Heart left ventricle (tissue), 16 donors: ENCODE measurements around the gene ZNF516. TPM values are rescaled to one million over a fixed set of nuclear protein-coding genes. Genes with fewer than 3 reads are reported as not detected.

Experiments used
- ATAC-seq, 4 donors: fragments of 200-7000 bp; cut with Tn5 transposase; one replicate each; pipeline ENCODE4 v1.9.1; 2020 to 2022; ENCODE audit warnings: moderate library complexity in 4 of 4, mild to moderate bottlenecking in 3 of 4, moderate number of reproducible peaks in 1 of 4
- DNase-seq, 5 donors: peaks; one replicate each; pipeline ENCODE4 v3.0.0-alpha.2; 2020
- H3K27ac ChIP-seq, 12 donors: fragments of 200-600 bp; sonication (generic) in 4 of 12; one replicate each; pipeline versions ENCODE4 v1.5.0 to v1.8.0; 2016 to 2022; ENCODE audit warnings: mild to moderate bottlenecking in 2 of 12
- H3K27me3 ChIP-seq, 9 donors: fragments of 200-600 bp; sonication (generic) in 2 of 9; one replicate each; pipeline versions ENCODE4 v1.5.1 to v1.8.0; 2016 to 2022; ENCODE audit warnings: mild to moderate bottlenecking in 3 of 9
- H3K36me3 ChIP-seq, 9 donors: fragments of 200-600 bp; sonication (generic) in 2 of 9; one replicate each; pipeline versions ENCODE4 v1.5.0 to v1.8.0; 2018 to 2022; ENCODE audit warnings: mild to moderate bottlenecking in 2 of 9
- H3K4me1 ChIP-seq, 12 donors: fragments of 200-600 bp; sonication (generic) in 4 of 12; one replicate each; pipeline versions ENCODE4 v1.5.0 to v1.8.0; 2016 to 2022; ENCODE audit warnings: mild to moderate bottlenecking in 3 of 12
- H3K4me3 ChIP-seq, 12 donors: fragments of 200-600 bp; sonication (generic) in 4 of 12; one replicate each; pipeline versions ENCODE4 v1.5.0 to v1.8.0; 2017 to 2022; ENCODE audit warnings: mild to moderate bottlenecking in 9 of 12, moderate library complexity in 4 of 12
- H3K9me3 ChIP-seq, 12 donors: fragments of 200-600 bp; sonication (generic) in 4 of 12; one replicate each; pipeline versions ENCODE4 v1.5.0 to v1.8.0; 2016 to 2022; ENCODE audit warnings: mild to moderate bottlenecking in 1 of 12
- POLR2A ChIP-seq, 2 donors: fragments of 450-650 bp; IDR thresholded peaks; one replicate each; pipeline ENCODE4 v1.6.1; 2017; ENCODE audit warnings: antibody characterized with exemption in 2 of 2, mild to moderate bottlenecking in 2 of 2, moderate library complexity in 2 of 2
- WGBS, 4 donors: extraction: QIAGEN DNeasy Blood & Tissue Kit in 2 of 4; methylation state at CpG; one replicate each; pipeline versions ENCODE4 v1.1.5 to v1.1.7; 2013 to 2018; 5-methylcytosine and 5-hydroxymethylcytosine counted together
- intact Hi-C, 10 donors: fragments of 100-400 bp; cut with DNase I; formaldehyde crosslinking; loops; one replicate each; pipeline versions ENCODE4 v1.11.1 to v1.14.2; 2022
- polyA plus RNA-seq, 2 donors: library from polyadenylated mRNA; stranded (reverse); fragments of 200-250 nt; gene quantifications; one replicate each; pipeline ENCODE4 v1.2.3, GENCODE V29; 2013
- total RNA-seq, 9 donors: library from RNA; depleted of rRNA in 2 of 9; stranded (reverse); fragments of >200 nt in 2 of 9; fragmentation: NEBNext Ultra II Directional in 3 of 9; extraction: Animal tissue kit (Norgen Biotek cat#: 25700) in 3 of 9; gene quantifications; one replicate each; pipeline versions ENCODE4 v1.1.0 to v1.2.4, GENCODE V29; 2016 to 2023
- TF ChIP-seq, protein P1 (sequence below), 12 donors: fragments of 200-600 bp; sonication (generic) in 4 of 12; IDR thresholded peaks; one replicate each; pipeline versions ENCODE4 v1.5.0 to v1.8.0; 2018 to 2022; ENCODE audit warnings: antibody characterized with exemption in 12 of 12, mild to moderate bottlenecking in 5 of 12
- donor health status: ischemic (EF 13 %, LVEDD 7.1; RV severe dilation, severe dysfunction).
- donor health status: healthy with polysubstance abuse.
- donor health status: DM: no; HTN: yes; CAD: no.
- donor health status: DM: no; HTN: no; CAD: no.
- donor health status: ischemic (EF 25% LVEDD 6.9; RV normal size, moderate dysfunction).
- donor health status: ischemic (EF 25% LVEDD 5.7; RV mildly dilated, moderate dysfunction).
- donor health status: healthy.
- donor health status: DM: yes; HTN: yes; CAD: no.
- donor health status: ischemic (EF 35%, LVEDD 5.7; RV mildly dilated, moderate dysfunction).
- donor health status: nonischemic (EF 11% LVEDD 7.7; RV severe dilation, severe dysfunction).
- donor health status: DM: yes; HTN: yes; CAD: no.
- donor health status: PGD.
- donor health status: ischemic (EF 29% LVEDD 5.4; RV normal size, mild dysfunction).
- donor health status: nonischemic (EF 23%, LVEDD 6.1; RV moderate dilation, normal function).

Gene ZNF516
- total and polyA plus RNA-seq, 11 donors: 4.8 to 24.8 (median 14.6) TPM

DNA sequence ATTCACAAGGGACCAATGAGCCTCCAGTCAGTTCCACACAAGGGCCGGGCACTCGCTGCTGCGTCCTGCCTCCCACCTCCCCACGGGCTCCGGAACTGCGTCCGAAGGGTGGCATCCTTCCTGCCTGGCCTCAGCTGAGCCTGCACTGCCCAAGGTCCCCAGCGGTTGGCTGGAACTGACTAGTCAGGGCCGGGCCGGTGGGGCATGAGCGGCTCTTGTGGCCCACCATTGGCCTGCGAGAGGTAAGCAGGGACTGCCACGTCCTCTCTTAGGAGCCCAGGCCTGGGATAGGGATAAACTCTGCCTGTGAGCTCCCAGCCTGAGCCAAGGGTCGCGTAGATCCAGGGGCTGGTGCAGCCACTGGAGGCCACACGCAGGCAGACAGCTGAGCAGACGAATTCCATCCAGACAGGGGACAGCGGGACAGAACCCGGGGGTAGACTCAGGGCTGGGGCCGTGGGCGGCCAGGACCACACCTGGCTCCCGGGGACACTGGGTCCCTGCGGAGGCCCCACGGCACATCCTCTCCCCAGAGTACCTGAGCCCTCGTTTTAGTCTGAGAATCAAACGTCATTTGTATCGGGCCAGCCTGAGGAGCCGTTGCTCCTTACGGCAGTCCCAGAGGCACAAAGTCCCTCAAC is 148.4 kb downstream of the ZNF516 start:
- no peak for ATAC-seq
- no peaks in the 10 kb centered on the region for H3K9me3 ChIP-seq
- no peaks in the 10 kb centered on the region for H3K36me3 ChIP-seq
- H3K27me3 ChIP-seq: no peaks in the 10 kb centered on the region
- 89 to 92% (median 89%) methylated on average over 21 to 29 of the region's 29 CpGs for WGBS, 4 donors
- DNase-seq: peak in 1 of 5 donors; percentile 62
- intact Hi-C loops: loop anchor here in 9 of 10 donors (5.0 to 10.0 kb wide), 5 partner anchors 462 to 1722 kb away; no protein-coding TSS in a partner anchor
- no peak for TF ChIP-seq POLR2A (IDR thresholded peaks at IDR 0.05)
- TF ChIP-seq, protein P1, sequence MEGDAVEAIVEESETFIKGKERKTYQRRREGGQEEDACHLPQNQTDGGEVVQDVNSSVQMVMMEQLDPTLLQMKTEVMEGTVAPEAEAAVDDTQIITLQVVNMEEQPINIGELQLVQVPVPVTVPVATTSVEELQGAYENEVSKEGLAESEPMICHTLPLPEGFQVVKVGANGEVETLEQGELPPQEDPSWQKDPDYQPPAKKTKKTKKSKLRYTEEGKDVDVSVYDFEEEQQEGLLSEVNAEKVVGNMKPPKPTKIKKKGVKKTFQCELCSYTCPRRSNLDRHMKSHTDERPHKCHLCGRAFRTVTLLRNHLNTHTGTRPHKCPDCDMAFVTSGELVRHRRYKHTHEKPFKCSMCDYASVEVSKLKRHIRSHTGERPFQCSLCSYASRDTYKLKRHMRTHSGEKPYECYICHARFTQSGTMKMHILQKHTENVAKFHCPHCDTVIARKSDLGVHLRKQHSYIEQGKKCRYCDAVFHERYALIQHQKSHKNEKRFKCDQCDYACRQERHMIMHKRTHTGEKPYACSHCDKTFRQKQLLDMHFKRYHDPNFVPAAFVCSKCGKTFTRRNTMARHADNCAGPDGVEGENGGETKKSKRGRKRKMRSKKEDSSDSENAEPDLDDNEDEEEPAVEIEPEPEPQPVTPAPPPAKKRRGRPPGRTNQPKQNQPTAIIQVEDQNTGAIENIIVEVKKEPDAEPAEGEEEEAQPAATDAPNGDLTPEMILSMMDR (IDR thresholded peaks at IDR 0.05): no peak
- H3K4me1 ChIP-seq: peaks cover 0 to 7% (median under 1%) of the 10 kb centered on the region in 12 donors
- no peak overlapping the region for H3K4me3 ChIP-seq
- no peak overlapping the region for H3K27ac ChIP-seq

DNA sequence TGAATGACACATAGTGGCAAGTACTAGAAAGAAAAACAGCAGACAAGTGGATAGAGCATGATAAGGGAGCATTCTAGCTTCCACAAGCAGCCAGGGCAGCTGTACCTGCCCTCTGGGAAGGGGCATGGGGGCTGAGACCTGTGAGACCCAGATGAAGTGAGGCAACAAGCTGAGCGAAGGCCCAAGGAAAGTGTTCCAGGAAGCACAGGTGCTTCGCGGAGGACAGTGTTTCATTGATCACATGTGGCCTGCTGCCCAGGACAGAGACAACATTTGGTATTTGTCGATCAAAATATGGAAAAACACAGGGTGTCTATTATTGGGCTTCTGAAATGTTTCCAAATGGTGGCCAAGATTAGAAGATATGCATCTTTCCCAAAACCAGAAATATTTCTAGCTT is 149.1 kb downstream of the ZNF516 start:
- DNase-seq (no peak), ATAC-seq (no peak)
- Histone ChIP-seq H3K9me3 (peaks cover 0 to 7% (median 0%) of the 10 kb centered on the region in 12 donors), H3K36me3 (no peaks in the 10 kb centered on the region), H3K4me1 (peaks cover 0 to 7% (median 0%) of the 10 kb centered on the region in 12 donors), H3K4me3 (no peak overlapping the region), H3K27me3 (no peaks in the 10 kb centered on the region), H3K27ac (no peak overlapping the region)
- WGBS, 4 donors: 92 to 94% (median 93%) methylated on average over 4 of the region's 4 CpGs
- TF ChIP-seq POLR2A (IDR thresholded peaks at IDR 0.05): no peak
- TF ChIP-seq, protein P1 (IDR thresholded peaks at IDR 0.05): no peak
- intact Hi-C loops: loop anchor here in 9 of 10 donors (5.0 to 10.0 kb wide), 5 partner anchors 461 to 1721 kb away; no protein-coding TSS in a partner anchor

DNA sequence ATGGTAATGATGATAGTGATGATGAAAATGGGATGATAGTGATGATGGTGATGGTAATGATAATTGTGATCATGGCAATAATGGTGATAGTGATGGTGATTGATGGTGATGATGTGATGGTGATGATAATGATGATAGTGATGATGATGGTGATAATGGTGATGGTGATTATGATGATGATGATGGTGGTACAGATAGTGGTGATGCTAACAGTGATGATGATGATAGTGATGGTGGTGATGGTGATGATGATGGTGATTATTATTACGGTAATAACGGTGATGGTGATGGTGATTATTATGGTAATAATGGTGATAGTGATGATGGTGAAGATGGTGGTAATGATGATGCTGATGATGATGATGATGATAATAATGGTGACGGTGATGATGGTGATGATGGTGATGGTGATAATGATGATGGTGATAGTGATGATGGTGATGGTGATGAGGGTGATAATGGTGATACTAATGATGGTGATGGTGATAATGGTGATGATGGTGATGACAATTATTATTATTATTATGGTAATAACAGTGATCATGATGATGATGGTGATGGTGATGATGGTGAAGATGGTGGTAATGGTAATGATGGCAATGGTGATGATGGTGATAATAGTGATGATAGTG is 151.0 kb downstream of the ZNF516 start:
- peaks cover 0 to 4% (median 0%) of the 10 kb centered on the region in 12 donors for H3K4me1 ChIP-seq
- H3K36me3 ChIP-seq: no peaks in the 10 kb centered on the region
- H3K27me3 ChIP-seq: no peaks in the 10 kb centered on the region
- H3K27ac ChIP-seq: no peak overlapping the region
- TF ChIP-seq, protein P1 (IDR thresholded peaks at IDR 0.05): no peak
- no peak for TF ChIP-seq POLR2A (IDR thresholded peaks at IDR 0.05)
- intact Hi-C loops: loop anchor here in 6 of 10 donors (10.0 kb wide), 3 partner anchors 459 to 1719 kb away; no protein-coding TSS in a partner anchor
- no peak for DNase-seq
- peaks cover 0 to 18% (median 0%) of the 10 kb centered on the region in 12 donors for H3K9me3 ChIP-seq
- H3K4me3 ChIP-seq: no peak overlapping the region
- 96 to 99% (median 98%) methylated on average over 3 of the region's 3 CpGs for WGBS, 4 donors
- ATAC-seq: no peak

DNA sequence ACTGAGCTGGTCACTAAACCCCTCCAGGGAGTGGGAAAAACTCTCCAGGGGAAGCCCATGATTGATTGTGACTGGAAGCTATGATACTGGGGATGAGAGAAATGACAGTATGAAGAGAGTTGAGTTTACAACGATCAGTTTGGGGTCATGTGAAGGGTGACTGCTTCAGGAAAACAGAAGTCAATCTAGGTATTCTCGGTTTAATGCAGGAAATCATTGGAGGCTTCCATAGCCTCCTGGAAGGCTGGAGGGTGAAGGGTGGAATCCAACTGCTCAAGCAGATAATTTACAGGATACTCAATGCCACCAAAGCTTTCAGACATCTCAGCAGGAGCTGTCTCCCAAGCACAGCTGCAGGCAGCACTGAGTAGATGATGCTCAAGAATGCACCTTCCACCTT is 154.6 kb downstream of the ZNF516 start:
- TF ChIP-seq, protein P1 (IDR thresholded peaks at IDR 0.05): no peak
- no peak for TF ChIP-seq POLR2A (IDR thresholded peaks at IDR 0.05)
- DNase-seq (no peak), ATAC-seq (no peak)
- H3K4me1 ChIP-seq: no peaks in the 10 kb centered on the region
- H3K27me3 ChIP-seq: no peaks in the 10 kb centered on the region
- intact Hi-C loops: loop anchor here in 6 of 10 donors (10.0 kb wide), 3 partner anchors 456 to 1716 kb away; no protein-coding TSS in a partner anchor
- no peaks in the 10 kb centered on the region for H3K36me3 ChIP-seq
- 79 to 90% (median 82%) methylated on average over 2 of the region's 2 CpGs for WGBS, 4 donors
- no peak overlapping the region for H3K4me3 ChIP-seq
- peaks cover 0 to 18% (median 0%) of the 10 kb centered on the region in 12 donors for H3K9me3 ChIP-seq
- no peak overlapping the region for H3K27ac ChIP-seq
